ENCODE measurements around the gene HIVEP3.

Gene HIVEP3

DNA sequence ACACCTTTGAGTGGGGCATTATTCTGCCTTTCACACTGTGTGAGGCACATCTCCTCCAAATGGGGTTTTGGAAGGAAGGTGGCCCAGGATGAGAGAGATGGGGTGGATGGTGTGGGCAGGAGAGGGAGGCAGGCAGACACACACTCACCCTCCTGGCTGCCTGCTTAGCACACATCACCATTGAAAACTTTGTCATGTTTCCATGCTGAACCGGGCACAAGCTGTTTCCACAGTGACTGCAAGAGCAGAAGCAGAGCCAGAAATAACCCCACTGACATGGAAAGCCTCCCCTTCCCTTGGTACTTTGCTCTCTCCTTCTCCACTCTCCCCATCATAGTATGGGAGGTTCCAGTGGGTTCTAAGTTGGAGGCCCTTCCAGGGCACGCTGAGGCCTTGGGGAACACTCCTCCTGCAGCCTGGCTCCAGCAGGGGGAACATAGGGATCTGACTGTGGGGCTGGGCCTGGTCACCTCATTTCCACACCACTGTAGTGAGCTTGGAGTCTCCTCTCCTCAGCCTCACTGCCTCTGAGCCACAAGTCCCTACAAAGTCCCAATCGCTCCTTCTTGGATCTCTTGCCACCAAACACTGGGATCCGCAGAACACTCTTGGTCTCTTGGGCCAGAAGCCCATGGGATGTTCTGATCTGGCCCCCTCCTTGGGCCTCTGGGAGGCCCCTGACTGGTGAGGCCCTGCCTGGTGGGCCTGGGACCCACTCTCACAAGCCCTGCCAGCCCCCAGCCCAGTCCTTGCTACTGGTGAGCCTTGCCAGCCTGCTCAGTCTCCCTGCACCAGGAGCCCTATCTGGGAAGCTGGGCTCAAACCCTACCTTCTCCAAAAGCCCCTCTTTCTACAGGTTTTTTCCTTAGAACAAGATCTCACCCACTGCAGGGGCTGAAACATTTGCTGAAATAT is 271.2 kb downstream of the HIVEP3 start:
- TF ChIP-seq SIN3A (IDR thresholded peaks at IDR 0.05; ENCODE audit: borderline replicate concordance, insufficient read depth, low read length) (no peak), TAF1 (IDR thresholded peaks at IDR 0.05; ENCODE audit: borderline replicate concordance, insufficient read depth, low read length) (no peak), FOXP2 (optimal IDR thresholded peaks at IDR 0.05; ENCODE audit: borderline replicate concordance, extremely low read depth, extremely low read length, insufficient read depth) (no peak), POLR2AphosphoS5 (IDR thresholded peaks at IDR 0.05; ENCODE audit: low read depth, low read length) (no peak)
- TF ChIP-seq, protein P1, sequence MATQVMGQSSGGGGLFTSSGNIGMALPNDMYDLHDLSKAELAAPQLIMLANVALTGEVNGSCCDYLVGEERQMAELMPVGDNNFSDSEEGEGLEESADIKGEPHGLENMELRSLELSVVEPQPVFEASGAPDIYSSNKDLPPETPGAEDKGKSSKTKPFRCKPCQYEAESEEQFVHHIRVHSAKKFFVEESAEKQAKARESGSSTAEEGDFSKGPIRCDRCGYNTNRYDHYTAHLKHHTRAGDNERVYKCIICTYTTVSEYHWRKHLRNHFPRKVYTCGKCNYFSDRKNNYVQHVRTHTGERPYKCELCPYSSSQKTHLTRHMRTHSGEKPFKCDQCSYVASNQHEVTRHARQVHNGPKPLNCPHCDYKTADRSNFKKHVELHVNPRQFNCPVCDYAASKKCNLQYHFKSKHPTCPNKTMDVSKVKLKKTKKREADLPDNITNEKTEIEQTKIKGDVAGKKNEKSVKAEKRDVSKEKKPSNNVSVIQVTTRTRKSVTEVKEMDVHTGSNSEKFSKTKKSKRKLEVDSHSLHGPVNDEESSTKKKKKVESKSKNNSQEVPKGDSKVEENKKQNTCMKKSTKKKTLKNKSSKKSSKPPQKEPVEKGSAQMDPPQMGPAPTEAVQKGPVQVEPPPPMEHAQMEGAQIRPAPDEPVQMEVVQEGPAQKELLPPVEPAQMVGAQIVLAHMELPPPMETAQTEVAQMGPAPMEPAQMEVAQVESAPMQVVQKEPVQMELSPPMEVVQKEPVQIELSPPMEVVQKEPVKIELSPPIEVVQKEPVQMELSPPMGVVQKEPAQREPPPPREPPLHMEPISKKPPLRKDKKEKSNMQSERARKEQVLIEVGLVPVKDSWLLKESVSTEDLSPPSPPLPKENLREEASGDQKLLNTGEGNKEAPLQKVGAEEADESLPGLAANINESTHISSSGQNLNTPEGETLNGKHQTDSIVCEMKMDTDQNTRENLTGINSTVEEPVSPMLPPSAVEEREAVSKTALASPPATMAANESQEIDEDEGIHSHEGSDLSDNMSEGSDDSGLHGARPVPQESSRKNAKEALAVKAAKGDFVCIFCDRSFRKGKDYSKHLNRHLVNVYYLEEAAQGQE (IDR thresholded peaks at IDR 0.05; ENCODE audit: insufficient read depth in 1 of 2, low read depth in 2 of 2, low read length in 2 of 2) = no peak

DNA sequence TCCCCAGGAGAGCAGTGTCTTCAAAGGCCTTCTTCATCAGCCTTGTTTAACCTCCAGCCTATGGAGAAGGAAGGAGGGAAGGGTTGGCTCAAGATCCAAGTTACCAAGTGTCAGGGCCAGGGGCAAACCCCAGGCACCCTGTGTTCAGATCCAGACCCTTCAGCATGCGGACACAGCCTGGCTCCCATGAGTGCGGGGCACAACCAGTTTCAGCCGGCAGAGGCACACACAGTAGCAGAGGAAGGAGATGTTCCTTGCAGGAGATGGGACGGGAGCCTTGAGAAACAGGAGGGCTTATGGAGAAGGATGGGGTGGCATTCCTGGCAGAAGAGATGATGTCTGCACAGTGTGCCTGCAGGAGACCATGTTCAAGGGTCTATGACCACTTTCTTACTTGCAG is 272.5 kb downstream of the HIVEP3 start:
- TF ChIP-seq POLR2AphosphoS5 (IDR thresholded peaks at IDR 0.05; ENCODE audit: low read depth, low read length) (no peak), TAF1 (IDR thresholded peaks at IDR 0.05; ENCODE audit: borderline replicate concordance, insufficient read depth, low read length) (no peak), FOXP2 (optimal IDR thresholded peaks at IDR 0.05; ENCODE audit: borderline replicate concordance, extremely low read depth, extremely low read length, insufficient read depth) (no peak), SIN3A (IDR thresholded peaks at IDR 0.05; ENCODE audit: borderline replicate concordance, insufficient read depth, low read length) (no peak)
- TF ChIP-seq, protein P1 (IDR thresholded peaks at IDR 0.05; ENCODE audit: insufficient read depth in 1 of 2, low read depth in 2 of 2, low read length in 2 of 2) = no peak

DNA sequence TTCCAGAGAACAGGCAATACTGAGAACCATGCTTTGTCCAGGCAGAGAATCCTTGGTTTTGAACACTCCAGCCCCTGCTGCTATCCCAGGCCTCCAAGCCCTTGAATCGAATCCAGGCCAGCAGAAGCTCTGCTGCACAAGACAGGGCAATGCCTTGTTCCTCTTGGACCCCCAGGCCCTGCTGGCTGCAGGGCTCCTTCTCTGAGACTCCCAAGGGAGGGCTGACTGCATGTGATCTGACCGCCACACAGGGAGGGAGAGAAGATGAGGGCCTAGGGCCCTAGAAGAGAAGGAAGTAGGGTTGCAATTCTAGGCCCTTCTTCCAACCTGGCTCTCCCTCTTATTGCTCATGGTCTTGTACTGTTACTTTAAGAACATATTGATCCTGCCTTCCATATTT is 273.7 kb downstream of the HIVEP3 start:
- TF ChIP-seq POLR2AphosphoS5 (IDR thresholded peaks at IDR 0.05; ENCODE audit: low read depth, low read length) = no peak
- no peak for TF ChIP-seq SIN3A (IDR thresholded peaks at IDR 0.05; ENCODE audit: borderline replicate concordance, insufficient read depth, low read length)
- no peak for TF ChIP-seq FOXP2 (optimal IDR thresholded peaks at IDR 0.05; ENCODE audit: borderline replicate concordance, extremely low read depth, extremely low read length, insufficient read depth)
- TF ChIP-seq TAF1 (IDR thresholded peaks at IDR 0.05; ENCODE audit: borderline replicate concordance, insufficient read depth, low read length) = no peak
- TF ChIP-seq, protein P1 (IDR thresholded peaks at IDR 0.05; ENCODE audit: insufficient read depth in 1 of 2, low read depth in 2 of 2, low read length in 2 of 2) = no peak

DNA sequence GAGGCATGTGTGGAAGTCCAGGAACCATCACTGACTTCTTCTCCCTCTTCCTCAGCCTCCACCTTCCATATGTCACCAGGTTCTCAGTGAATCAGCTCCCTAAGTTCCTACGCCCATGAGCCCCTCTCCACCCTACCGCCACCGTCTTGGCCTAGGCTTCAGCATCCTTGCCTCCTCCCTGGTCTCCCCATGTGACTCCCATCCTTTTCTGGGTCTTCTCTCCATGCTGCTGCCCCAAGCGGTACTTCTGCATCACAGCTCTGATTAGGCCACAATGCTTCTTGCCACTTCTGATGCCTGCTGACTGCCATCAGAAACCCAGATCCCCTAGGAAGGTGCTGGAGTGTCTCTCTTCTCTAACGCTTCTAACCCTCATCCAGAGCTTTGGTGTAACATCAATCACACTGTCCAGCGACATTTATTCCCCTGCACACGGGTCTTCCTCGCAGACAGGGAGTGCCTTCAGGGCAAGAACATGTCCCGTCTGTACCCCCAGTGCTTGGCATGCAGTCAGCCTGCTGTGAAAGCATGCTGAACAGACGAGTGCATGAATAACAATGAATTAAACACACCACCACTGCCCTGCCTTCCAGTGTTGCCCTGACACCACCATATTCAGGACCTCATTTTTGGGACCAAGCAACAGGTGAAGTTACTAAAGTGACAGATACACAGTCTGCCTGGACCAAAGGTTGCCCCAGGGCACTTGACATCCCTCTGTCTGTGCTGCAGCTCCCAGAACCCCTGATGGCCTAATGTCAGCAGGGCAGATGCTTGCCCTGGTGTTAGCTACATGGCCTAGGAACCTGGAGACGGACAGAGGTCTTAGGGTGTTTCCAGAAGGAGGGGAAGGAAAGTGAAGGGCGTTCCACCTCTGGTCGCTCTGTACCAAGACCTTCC is 275.6 kb downstream of the HIVEP3 start:
- TF ChIP-seq POLR2AphosphoS5 (IDR thresholded peaks at IDR 0.05; ENCODE audit: low read depth, low read length) (no peak), TAF1 (IDR thresholded peaks at IDR 0.05; ENCODE audit: borderline replicate concordance, insufficient read depth, low read length) (no peak), FOXP2 (optimal IDR thresholded peaks at IDR 0.05; ENCODE audit: borderline replicate concordance, extremely low read depth, extremely low read length, insufficient read depth) (no peak), SIN3A (IDR thresholded peaks at IDR 0.05; ENCODE audit: borderline replicate concordance, insufficient read depth, low read length) (no peak)
- TF ChIP-seq, protein P1 (IDR thresholded peaks at IDR 0.05; ENCODE audit: insufficient read depth in 1 of 2, low read depth in 2 of 2, low read length in 2 of 2) = no peak
